GM19328 (cell line): ENCODE data around the gene MAP3K20.
"Not testable (repeated sequence)": the region's sequence is repeated elsewhere in the genome, so short reads cannot be mapped to it uniquely, and the experiment has no call there.

Experiments
- ATAC-seq: cut with Tn5 transposase; IDR thresholded peaks from one replicate; pipeline ENCODE4 v1.9.1; 2021; ENCODE audit warnings: mild to moderate bottlenecking, moderate library complexity; ENCODE audit not compliant: unreplicated experiment

Gene MAP3K20

GRCh38 chr2:173264151-173264550 lies 188.5 kb downstream of the MAP3K20 start:
- peak; percentile 8 for ATAC-seq

- peak; percentile 98 for ATAC-seq
Observed at GRCh38 chr2:173264603-173265366, 189.1 kb downstream of the MAP3K20 start.

GRCh38 chr2:173271135-173271534 lies 195.5 kb downstream of the MAP3K20 start:
- ATAC-seq, result no peak

- ATAC-seq, result no peak
Observed at GRCh38 chr2:173271825-173272224, 196.2 kb downstream of the MAP3K20 start.

GRCh38 chr2:173272849-173273248 lies 197.2 kb downstream of the MAP3K20 start:
- no peak for ATAC-seq

GRCh38 chr2:173278794-173279526 lies 203.3 kb downstream of the MAP3K20 start:
- no peak for ATAC-seq

GRCh38 chr2:173279527-173279868 lies 203.9 kb downstream of the MAP3K20 start:
- no peak for ATAC-seq

- no peak for ATAC-seq
Observed at GRCh38 chr2:173280853-173281252, 205.2 kb downstream of the MAP3K20 start.

- not testable (repeated sequence) for ATAC-seq
Observed at GRCh38 chr2:173281898-173282297, 206.3 kb downstream of the MAP3K20 start.

GRCh38 chr2:173282795-173283545 lies 207.3 kb downstream of the MAP3K20 start:
- ATAC-seq, result no peak

GRCh38 chr2:173286153-173286809 lies 210.6 kb downstream of the MAP3K20 start:
- ATAC-seq, result no peak

GRCh38 chr2:173287594-173287993 lies 211.9 kb downstream of the MAP3K20 start:
- no peak for ATAC-seq

- ATAC-seq, result no peak
Observed at GRCh38 chr2:173288561-173288960, 212.9 kb downstream of the MAP3K20 start.

- no peak for ATAC-seq
Observed at GRCh38 chr2:173290046-173290445, 214.4 kb downstream of the MAP3K20 start.

GRCh38 chr2:173290518-173290917 lies 214.9 kb downstream of the MAP3K20 start:
- ATAC-seq, result no peak

GRCh38 chr2:173291412-173291811 lies 215.8 kb downstream of the MAP3K20 start:
- ATAC-seq, result no peak

GRCh38 chr2:173296235-173296634 lies 220.6 kb downstream of the MAP3K20 start:
- no peak for ATAC-seq

- ATAC-seq, result no peak
Observed at GRCh38 chr2:173298536-173299097, 223.0 kb downstream of the MAP3K20 start.

GRCh38 chr2:173299764-173300163 lies 224.1 kb downstream of the MAP3K20 start:
- no peak for ATAC-seq

GRCh38 chr2:173300458-173300857 lies 224.8 kb downstream of the MAP3K20 start:
- no peak for ATAC-seq

- not testable (repeated sequence) for ATAC-seq
Observed at GRCh38 chr2:173301549-173301948, 225.9 kb downstream of the MAP3K20 start.
